H1 (cell line): ENCODE data around the gene THPO. TPM values are rescaled to one million over a fixed set of nuclear protein-coding genes. Genes with fewer than 3 reads are reported as not detected.

Experiments used
- CTCF ChIA-PET: fragments of 300-600 bp; sonication (Branson Sonifier 250); formaldehyde crosslinking; loops from one replicate; lab custom pipeline; 2021; ENCODE audit not compliant: partially characterized antibody; lab: Charles Lee
- POLR2A ChIA-PET: fragments of 300-600 bp; sonication (Branson Sonifier 250); formaldehyde crosslinking; loops from one replicate; lab custom pipeline; 2021; ENCODE audit warnings: inconsistent platforms; ENCODE audit not compliant: partially characterized antibody; lab: Charles Lee
- DNase-seq, 2 experiments: peaks; one replicate each; pipeline versions ENCODE4 v3.0.0 to v3.0.0-alpha.2; 2010 to 2022; ENCODE audit warnings: low spot score in 2 of 2, low read depth in 1 of 2, mixed read lengths in 1 of 2
- FAIRE-seq: peaks from 2 replicates; lab custom pipeline; 2011; peaks lifted over from hg19 to GRCh38; lab: Jason Lieb, UNC
- H2AFZ ChIP-seq: 2 replicates; pipeline ENCODE4 v1.8.1; 2012; ENCODE audit warnings: low read length, inconsistent platforms
- H2AK5ac ChIP-seq: 2 replicates; pipeline ENCODE4 v1.6.1; 2013; ENCODE audit warnings: low read depth, low read length
- H2BK120ac ChIP-seq: replicated peaks from 2 replicates; pipeline ENCODE3; 2013; ENCODE audit warnings: low read depth, low read length, inconsistent platforms
- H2BK12ac ChIP-seq: 2 replicates; pipeline ENCODE4 v1.6.1; 2013; ENCODE audit warnings: low read depth, low read length
- H2BK15ac ChIP-seq: 2 replicates; pipeline ENCODE4 v1.6.1; 2013; ENCODE audit warnings: low read length
- H2BK20ac ChIP-seq: 2 replicates; pipeline ENCODE4 v1.6.1; 2013; ENCODE audit warnings: low read length
- H2BK5ac ChIP-seq: 2 replicates; pipeline ENCODE4 v1.6.1; 2013; ENCODE audit warnings: low read depth, low read length
- H3K14ac ChIP-seq: 2 replicates; pipeline ENCODE4 v1.6.1; 2013; ENCODE audit warnings: inconsistent platforms; ENCODE audit not compliant: insufficient read length
- H3K18ac ChIP-seq: 2 replicates; pipeline ENCODE4 v1.6.1; 2013; ENCODE audit warnings: low read length; ENCODE audit errors: extremely low read depth
- H3K23ac ChIP-seq: 2 replicates; pipeline ENCODE4 v1.6.1; 2013; ENCODE audit warnings: inconsistent platforms; ENCODE audit not compliant: insufficient read length
- H3K23me2 ChIP-seq: 2 replicates; pipeline ENCODE4 v1.6.1; 2013; ENCODE audit warnings: low read depth, low read length
- H3K27ac ChIP-seq: 2 replicates; pipeline ENCODE4 v1.6.1; 2011; ENCODE audit warnings: low read depth, low read length, inconsistent platforms
- H3K27me3 ChIP-seq, 4 experiments: replicated peaks in 1 of 4; 1 replicate in 1 of 4; 2 replicates in 3 of 4; pipeline versions ENCODE4 v1.6.1 to v1.8.1; 2011 to 2013; ENCODE audit warnings: low read length in 3 of 4, mild to moderate bottlenecking in 3 of 4, inconsistent platforms in 2 of 4, mixed read lengths in 2 of 4, moderate library complexity in 1 of 4; ENCODE audit not compliant: control insufficient read depth in 3 of 4, insufficient read depth in 3 of 4; ENCODE audit errors: extremely low read depth in 1 of 4
- H3K36me3 ChIP-seq, 4 experiments: 2 replicates each; pipeline versions ENCODE4 v1.6.1 to v1.8.1; 2011 to 2013; ENCODE audit warnings: mild to moderate bottlenecking in 4 of 4, low read length in 3 of 4, moderate library complexity in 2 of 4, control low read depth in 1 of 4, inconsistent platforms in 1 of 4; ENCODE audit not compliant: insufficient read depth in 4 of 4, control insufficient read depth in 2 of 4
- H3K4ac ChIP-seq: replicated peaks from 2 replicates; pipeline ENCODE3; 2013; ENCODE audit warnings: low read length, low read depth, mixed read lengths, inconsistent platforms; ENCODE audit not compliant: insufficient read length
- H3K4me1 ChIP-seq, 4 experiments: replicated peaks in 1 of 4; 1 replicate in 1 of 4; 2 replicates in 3 of 4; pipeline versions ENCODE4 v1.6.1 to v1.8.1; 2011 to 2013; ENCODE audit warnings: low read length in 3 of 4, inconsistent platforms in 2 of 4, mixed read lengths in 1 of 4; ENCODE audit not compliant: insufficient read depth in 4 of 4, control insufficient read depth in 3 of 4
- H3K4me2 ChIP-seq, 2 experiments: 2 replicates each; pipeline versions ENCODE4 v1.6.1 to v1.8.1; 2011 to 2013; ENCODE audit warnings: low read depth in 2 of 2, low read length in 2 of 2, control low read depth in 1 of 2, inconsistent platforms in 1 of 2, mild to moderate bottlenecking in 1 of 2; ENCODE audit not compliant: insufficient read depth in 1 of 2
- H3K4me3 ChIP-seq, 4 experiments: fragments of 200-600, 300-600 bp in 1 of 4; sonication (generic), shearing (Covaris generic), sonication (Bioruptor Twin) in 1 of 4; 2 replicates each; pipeline versions ENCODE4 v1.5.1 to v1.8.1; 2011 to 2016; ENCODE audit warnings: low read length in 4 of 4, low read depth in 3 of 4, control low read depth in 2 of 4, inconsistent platforms in 2 of 4, mild to moderate bottlenecking in 2 of 4, mixed read lengths in 1 of 4, moderate library complexity in 1 of 4; ENCODE audit not compliant: insufficient read depth in 2 of 4; ENCODE audit errors: extremely low read depth in 1 of 4
- H3K56ac ChIP-seq: replicated peaks from 2 replicates; pipeline ENCODE3; 2013; ENCODE audit warnings: low read depth, mild to moderate bottlenecking, mixed read lengths, low read length, inconsistent platforms; ENCODE audit not compliant: insufficient read length
- H3K79me1 ChIP-seq: 2 replicates; pipeline ENCODE4 v1.6.1; 2013; ENCODE audit warnings: low read depth, low read length, control low read depth
- H3K79me2 ChIP-seq, 2 experiments: 2 replicates each; pipeline versions ENCODE4 v1.6.1 to v1.8.1; 2012 to 2013; ENCODE audit warnings: low read length in 2 of 2, mild to moderate bottlenecking in 2 of 2, inconsistent platforms in 1 of 2; ENCODE audit not compliant: insufficient read depth in 2 of 2, control insufficient read depth in 1 of 2
- H3K9ac ChIP-seq, 4 experiments: replicated peaks in 1 of 4; 1 replicate in 1 of 4; 2 replicates in 3 of 4; pipeline versions ENCODE4 v1.6.1 to v1.8.1; 2011 to 2013; ENCODE audit warnings: low read depth in 3 of 4, low read length in 3 of 4, control low read depth in 2 of 4, mild to moderate bottlenecking in 2 of 4, moderate library complexity in 2 of 4, inconsistent platforms in 1 of 4; ENCODE audit errors: extremely low read depth in 1 of 4
- H3K9me3 ChIP-seq, 2 experiments: 2 replicates each; pipeline versions ENCODE4 v1.6.1 to v1.8.1; 2012 to 2013; ENCODE audit warnings: mild to moderate bottlenecking in 2 of 2, moderate library complexity in 2 of 2, control low read depth in 1 of 2, inconsistent platforms in 1 of 2, low read depth in 1 of 2, low read length in 1 of 2, mixed read lengths in 1 of 2; ENCODE audit not compliant: insufficient read depth in 2 of 2
- H4K20me1 ChIP-seq, 2 experiments: replicated peaks in 1 of 2; 2 replicates each; pipeline versions ENCODE3 to v1.8.1; 2011 to 2013; ENCODE audit warnings: inconsistent platforms in 2 of 2, low read length in 2 of 2, mild to moderate bottlenecking in 1 of 2; ENCODE audit not compliant: insufficient read depth in 2 of 2, control insufficient read depth in 1 of 2
- H4K5ac ChIP-seq: 2 replicates; pipeline ENCODE4 v1.6.1; 2013; ENCODE audit warnings: low read length, low read depth, mixed read lengths, inconsistent platforms; ENCODE audit not compliant: insufficient read length
- H4K8ac ChIP-seq: 2 replicates; pipeline ENCODE4 v1.8.0; 2013; ENCODE audit warnings: mild to moderate bottlenecking, moderate library complexity, low read length, inconsistent platforms; ENCODE audit not compliant: insufficient read depth; ENCODE audit errors: extremely low read depth
- H4K91ac ChIP-seq: replicated peaks from 2 replicates; pipeline ENCODE3; 2013; ENCODE audit warnings: low read length, mixed read lengths, inconsistent platforms; ENCODE audit not compliant: insufficient read length
- RAD21 ChIP-seq, 2 experiments: IDR thresholded peaks in 1 of 2; conservative IDR thresholded peaks in 1 of 2; 2 replicates each; pipeline ENCODE4 v1.6.1; 2011; ENCODE audit warnings: low read depth in 2 of 2, low read length in 2 of 2, improper control_type of control experiment in 1 of 2, inconsistent platforms in 1 of 2, mild to moderate bottlenecking in 1 of 2, moderate library complexity in 1 of 2
- RBBP5 ChIP-seq: IDR thresholded peaks from 2 replicates; pipeline ENCODE4 v1.7.1; 2012; ENCODE audit warnings: low read depth, mild to moderate bottlenecking, inconsistent platforms, low read length, moderate library complexity, borderline replicate concordance
- WGBS, 2 experiments: shearing (Covaris generic) in 1 of 2; methylation state at CpG; one replicate each; pipeline versions ENCODE4 v1.1.6 to v1.1.7; 2013 to 2015; ENCODE audit warnings: low lambda C conversion rate in 2 of 2, mixed read lengths in 2 of 2, inconsistent platforms in 1 of 2, low coverage in 1 of 2, missing lambda C conversion rate in 1 of 2; ENCODE audit not compliant: insufficient replicate concordance in 2 of 2, insufficient coverage in 1 of 2, insufficient read length in 1 of 2; ENCODE audit errors: extremely low coverage in 1 of 2, missing lambda C conversion rate in 1 of 2; 5-methylcytosine and 5-hydroxymethylcytosine counted together
- polyA plus RNA-seq, 7 experiments: library from polyadenylated mRNA; depleted of rRNA in 3 of 7; stranded (reverse) in 5 of 7; unstranded in 2 of 7; fragments of >200 nt in 5 of 7; fragments of 200-250 nt in 2 of 7; gene quantifications; 1 replicate in 5 of 7; 2 replicates in 1 of 7; 4 replicates in 1 of 7; pipeline versions ENCODE4 v1.2.1 to v1.2.3, GENCODE V29; 2011 to 2013; ENCODE audit warnings: missing spikeins in 2 of 7, mixed read lengths in 2 of 7
- total RNA-seq: library from RNA; stranded (reverse); fragmentation: NEBNext Ultra II Directional; extraction: Animal tissue kit (Norgen Biotek cat#: 25700); gene quantifications from 2 replicates; pipeline ENCODE4 v1.2.1, GENCODE V29; 2021

Gene THPO
- total and polyA plus RNA-seq, 2 of the 8 experiments (the other 6 are each of a cell fraction or from before 2014, with no cell fraction given), result 0.82 to 1.2 TPM

- Histone ChIP-seq H2BK20ac (no peak overlapping the region), H3K36me3 (peaks cover 75 to 99% (median 92%) of the 10 kb centered on the region in 4 experiments), H2AFZ (no peak overlapping the region), H2BK12ac (no peak overlapping the region), H3K27ac (no peak overlapping the region), H4K20me1 (peaks cover 18 to 22% of the 10 kb centered on the region in 2 experiments), H2BK120ac (no peak overlapping the region), H2AK5ac (no peak overlapping the region), H3K4me1 (no peaks in the 10 kb centered on the region), H3K9me3 (no peaks in the 10 kb centered on the region), H2BK5ac (no peak overlapping the region), H4K91ac (no peak overlapping the region), H3K4me3 (no peak overlapping the region), H3K4ac (no peak overlapping the region), H3K23ac (no peak overlapping the region), H3K56ac (no peak overlapping the region), H3K4me2 (no peak overlapping the region), H2BK15ac (no peak overlapping the region)
- CTCF ChIA-PET, result interaction anchor here (0.7 to 1.3 kb wide), 5 partner anchors 9 to 244 kb away, joined by 3 to 7 read pairs (median 3); no protein-coding TSS in a partner anchor
- DNase-seq, result no peak
- TF ChIP-seq RBBP5 (no peak), RAD21 (IDR thresholded peaks at IDR 0.05 in 1 of 2, conservative IDR thresholded peaks at IDR 0.05 in 1 of 2; ENCODE audit: low read depth in 2 of 2, low read length in 2 of 2) (no peak)
- TF ChIP-seq, all 59 proteins: peak for 0
- Histone ChIP-seq H3K79me1 (peaks cover 2% of the 10 kb centered on the region; the same call in 1 of the 2 replicates), H3K27me3 (no peaks in the 10 kb centered on the region), H3K18ac (no peak overlapping the region), H4K8ac (no peak overlapping the region), H4K5ac (no peak overlapping the region), H3K9ac (no peak overlapping the region), H3K23me2 (no peaks in the 10 kb centered on the region), H3K14ac (no peak overlapping the region), H3K79me2 (peaks cover 0 to 6% of the 10 kb centered on the region in 2 experiments; a peak in 1 of 4 replicates)
- WGBS, 2 experiments, result 93% methylated on average over 6 of the region's 6 CpGs; no CpG with 5 or more reads in 1 of the 2 experiments
- FAIRE-seq, result no peak
- POLR2A ChIA-PET, result interaction anchor here (0.8 to 9.8 kb wide), 13 partner anchors 8 to 80 kb away, joined by 3 to 148 read pairs (median 7); partner anchors contain the start of genes EIF4G1 and FAM131A
Observed at GRCh38 chr3:184325715-184326369, 52.2 kb downstream of the THPO start.
